ENCODE results near the gene OSCP1.

The OSCP1 gene

GRCh38 chr1:36385410-36386264 lies 64.6 kb downstream of the OSCP1 start, which contains the start of gene STK40:
TSS of gene STK40 (minus strand) at chr1:36385924. CDS start at chr1:36361332, 24,592 bp downstream.
- TF ChIP-seq CTCF (IDR thresholded peaks at IDR 0.05; ENCODE audit: low read depth, low read length, missing control alignments), result no peak
- peak; percentile 98 for DNase-seq (ENCODE audit: extremely low read depth, low read depth)
- peak within 1 kb of the TSS; percentile 91 for H3K4me3 ChIP-seq (replicated peaks; ENCODE audit: low read depth, low read length)

GRCh38 chr1:36384542-36385409 lies 65.5 kb downstream of the OSCP1 start:
- DNase-seq (ENCODE audit: extremely low read depth, low read depth), result no peak
- no peak for TF ChIP-seq CTCF (IDR thresholded peaks at IDR 0.05; ENCODE audit: low read depth, low read length, missing control alignments)
- H3K4me3 ChIP-seq (replicated peaks; ENCODE audit: low read depth, low read length), result peak overlapping the region; percentile 91

- TF ChIP-seq CTCF (IDR thresholded peaks at IDR 0.05; ENCODE audit: low read depth, low read length, missing control alignments), result no peak
- no peak for DNase-seq (ENCODE audit: extremely low read depth, low read depth)
- no peak overlapping the region for H3K4me3 ChIP-seq (replicated peaks; ENCODE audit: low read depth, low read length)
These were observed 67.0 kb downstream of the OSCP1 start for GRCh38 chr1:36383240-36383639.

- no peak for DNase-seq (ENCODE audit: extremely low read depth, low read depth)
- no peak for TF ChIP-seq CTCF (IDR thresholded peaks at IDR 0.05; ENCODE audit: low read depth, low read length, missing control alignments)
- no peak overlapping the region for H3K4me3 ChIP-seq (replicated peaks; ENCODE audit: low read depth, low read length)
These were observed 67.6 kb downstream of the OSCP1 start for GRCh38 chr1:36382669-36383068.

GRCh38 chr1:36382231-36382630 lies 68.0 kb downstream of the OSCP1 start:
- no peak for DNase-seq (ENCODE audit: extremely low read depth, low read depth)
- no peak for TF ChIP-seq CTCF (IDR thresholded peaks at IDR 0.05; ENCODE audit: low read depth, low read length, missing control alignments)
- no peak overlapping the region for H3K4me3 ChIP-seq (replicated peaks; ENCODE audit: low read depth, low read length)

GRCh38 chr1:36381405-36381804 lies 68.8 kb downstream of the OSCP1 start:
- no peak for DNase-seq (ENCODE audit: extremely low read depth, low read depth)
- no peak for TF ChIP-seq CTCF (IDR thresholded peaks at IDR 0.05; ENCODE audit: low read depth, low read length, missing control alignments)

More at GRCh38 chr1:36381405-36381804, 68.8 kb downstream of the OSCP1 start:
- H3K4me3 ChIP-seq (replicated peaks; ENCODE audit: low read depth, low read length), result no peak overlapping the region
